GM12878 (cell line): Measurements from ENCODE around the gene CCDC47. TPM values are rescaled to one million over a fixed set of nuclear protein-coding genes. Genes with fewer than 3 reads are reported as not detected.
A peak's percentile ranks its signal among the peaks of the same experiment; 100 is the strongest.

Source experiments
- ATAC-seq: fragments of 200-7000 bp; cut with Tn5 transposase; 3 replicates; pipeline ENCODE4 v1.9.1; 2020; ENCODE audit warnings: mild to moderate bottlenecking, moderate library complexity
- BruUV-seq: library from RNA; stranded (reverse); fragments of 400-500 nt; replicated peaks from 2 replicates; lab custom pipeline; 2021; lab: Mats Ljungman, UMichigan
- CTCF ChIA-PET: fragments of 300-600 bp; sonication (Branson Sonifier 250); formaldehyde crosslinking; extraction: SDS; loops from one replicate; lab custom pipeline; 2021; ENCODE audit warnings: inconsistent platforms; lab: Yijun Ruan, JAX
- POLR2A ChIA-PET: fragments of 350-600 bp; formaldehyde crosslinking; extraction: SDS; loops from one replicate; lab custom pipeline; 2021; ENCODE audit warnings: inconsistent platforms; lab: Charles Lee
- RAD21 ChIA-PET: fragments of 300-600 bp; sonication (Branson Sonifier 250); formaldehyde crosslinking; loops from one replicate; lab custom pipeline; 2023; ENCODE audit warnings: antibody characterized with exemption; ENCODE audit not compliant: unreplicated experiment; lab: Charles Lee
- SMC1A ChIA-PET: fragments of 300-600 bp; sonication (Branson Sonifier 250); formaldehyde crosslinking; loops from one replicate; lab custom pipeline; 2023; ENCODE audit not compliant: unreplicated experiment, uncharacterized antibody; lab: Charles Lee
- DNase-seq: peaks from one replicate; pipeline ENCODE4 v3.0.0-alpha.2; 2011; ENCODE audit warnings: low read depth, low spot score
- FAIRE-seq: peaks from 3 replicates; lab custom pipeline; 2011; peaks lifted over from hg19 to GRCh38; lab: Jason Lieb, UNC
- H2AFZ ChIP-seq: 2 replicates; pipeline ENCODE4 v1.6.0; 2011; ENCODE audit warnings: low read depth, low read length, control low read depth; ENCODE audit not compliant: control insufficient read depth
- H3K27ac ChIP-seq: 2 replicates; pipeline ENCODE4 v1.5.1; 2011; ENCODE audit warnings: control low read depth; ENCODE audit not compliant: control insufficient read depth, insufficient read depth
- H3K27me3 ChIP-seq, 2 experiments: replicated peaks in 1 of 2; 2 replicates each; pipeline versions ENCODE4 v1.6.0 to v1.6.1; 2011; ENCODE audit warnings: low read length in 1 of 2; ENCODE audit not compliant: control insufficient read depth in 2 of 2, insufficient read depth in 2 of 2
- H3K36me3 ChIP-seq, 2 experiments: 2 replicates each; pipeline ENCODE4 v1.5.1; 2011; ENCODE audit warnings: low read length in 1 of 2; ENCODE audit not compliant: control insufficient read depth in 2 of 2, insufficient read depth in 2 of 2
- H3K4me1 ChIP-seq: 2 replicates; pipeline ENCODE4 v1.6.1; 2011; ENCODE audit warnings: mild to moderate bottlenecking, low read length, moderate library complexity, mixed read lengths; ENCODE audit not compliant: control insufficient read depth, insufficient read depth
- H3K4me2 ChIP-seq: 2 replicates; pipeline ENCODE4 v1.6.0; 2011; ENCODE audit warnings: control low read depth; ENCODE audit not compliant: control insufficient read depth, insufficient read depth
- H3K4me3 ChIP-seq: fragments of 200-600 bp; sonication (generic); 2 replicates; pipeline ENCODE4 v1.5.1; 2016
- H3K79me2 ChIP-seq: 2 replicates; pipeline ENCODE4 v1.6.0; 2011; ENCODE audit warnings: low read length; ENCODE audit not compliant: control insufficient read depth, insufficient read depth
- H3K9ac ChIP-seq: 2 replicates; pipeline ENCODE4 v1.8.0; 2011; ENCODE audit warnings: low read length, control low read depth, mixed read lengths; ENCODE audit not compliant: control insufficient read depth, insufficient read depth
- H3K9me3 ChIP-seq: replicated peaks from 3 replicates; pipeline ENCODE4 v1.5.1; 2011; ENCODE audit warnings: mild to moderate bottlenecking, low read length; ENCODE audit not compliant: control insufficient read depth, insufficient read depth
- H4K20me1 ChIP-seq: 2 replicates; pipeline ENCODE4 v1.6.0; 2011; ENCODE audit not compliant: control insufficient read depth, insufficient read depth
- BCL11A ChIP-seq: IDR thresholded peaks from 2 replicates; pipeline ENCODE4 v1.6.1; 2011; ENCODE audit warnings: low read depth, low read length
- NFYB ChIP-seq: IDR thresholded peaks from 2 replicates; pipeline ENCODE4 v1.6.1; 2011; ENCODE audit warnings: low read depth, mild to moderate bottlenecking, low read length, improper control_type of control experiment, moderate library complexity; ENCODE audit not compliant: insufficient read depth
- PAX5 ChIP-seq: IDR thresholded peaks from 2 replicates; pipeline ENCODE4 v1.6.1; 2011; ENCODE audit warnings: low read depth, low read length, borderline replicate concordance
- POLR2AphosphoS2 ChIP-seq: IDR thresholded peaks from 2 replicates; pipeline ENCODE4 v1.6.1; 2011; ENCODE audit warnings: low read depth, mild to moderate bottlenecking, low read length, improper control_type of control experiment, moderate library complexity
- POU2F2 ChIP-seq: IDR thresholded peaks from 3 replicates; pipeline ENCODE4 v1.6.1; 2011; ENCODE audit warnings: low read depth, mild to moderate bottlenecking, low read length, borderline replicate concordance
- RAD21 ChIP-seq: IDR thresholded peaks from 2 replicates; pipeline ENCODE4 v1.6.1; 2011; ENCODE audit warnings: mild to moderate bottlenecking, low read depth, low read length, moderate library complexity; ENCODE audit not compliant: insufficient read depth
- SIN3A ChIP-seq: IDR thresholded peaks from 2 replicates; pipeline ENCODE4 v1.6.1; 2012; ENCODE audit warnings: low read depth, low read length, improper control_type of control experiment
- SP1 ChIP-seq: IDR thresholded peaks from one replicate; pipeline ENCODE4 v1.6.1; 2011; ENCODE audit warnings: low read depth, low read length
- SUZ12 ChIP-seq: fragments of 200-600 bp; sonication (generic); IDR thresholded peaks from one replicate; pipeline ENCODE4 v1.6.1; 2018; ENCODE audit warnings: antibody characterized with exemption, mild to moderate bottlenecking; ENCODE audit not compliant: unreplicated experiment
- YBX1 ChIP-seq: fragments of 450-650 bp; IDR thresholded peaks from 2 replicates; pipeline ENCODE4 v1.6.1; 2016; ENCODE audit warnings: antibody characterized with exemption
- ZBTB40 ChIP-seq: fragments of 450-650 bp; IDR thresholded peaks from 2 replicates; pipeline ENCODE4 v1.6.1; 2016; ENCODE audit warnings: mild to moderate bottlenecking, moderate library complexity, borderline replicate concordance
- ZNF592 ChIP-seq: fragments of 450-650 bp; IDR thresholded peaks from 2 replicates; pipeline ENCODE4 v1.6.1; 2017; ENCODE audit warnings: mild to moderate bottlenecking, moderate library complexity
- WGBS: methylation state at CpG from one replicate; pipeline ENCODE4 v1.1.6; 2016; ENCODE audit warnings: low lambda C conversion rate; ENCODE audit not compliant: insufficient replicate concordance, insufficient coverage; ENCODE audit errors: missing lambda C conversion rate; 5-methylcytosine and 5-hydroxymethylcytosine counted together
- in situ Hi-C: fragments of 300-500 bp; cut with MboI; formaldehyde crosslinking; loops from 9 replicates; pipeline ENCODE4 v1.14.3; 2018; ENCODE audit warnings: mixed read lengths
- intact Hi-C: fragments of 100-400 bp; cut with micrococcal nuclease; formaldehyde crosslinking; loops from one replicate; pipeline ENCODE4 v1.14.2; 2022; ENCODE audit not compliant: unreplicated experiment
- polyA plus RNA-seq, 11 experiments: library from polyadenylated mRNA; depleted of rRNA in 4 of 11; unstranded in 6 of 11; stranded (reverse) in 5 of 11; fragments of >200 nt; fragmentation: Nextera tagmentation in 4 of 11; fragmentation: Illumina TruSeq in 1 of 11; extraction: Ambion mirVana in 4 of 11; extraction: Trizol in 1 of 11; gene quantifications; 1 replicate in 1 of 11; 2 replicates in 10 of 11; pipeline versions ENCODE4 v1.2.1 to v1.2.3, GENCODE V29; 2011 to 2016; ENCODE audit warnings: inconsistent platforms in 2 of 11, missing spikeins in 2 of 11, low read depth in 1 of 11
- total RNA-seq, 4 experiments: library from RNA; depleted of rRNA in 3 of 4; stranded (reverse); fragments of >200 nt in 3 of 4; fragmentation: Illumina TruSeq in 1 of 4; extraction: Trizol in 1 of 4; gene quantifications; 2 replicates each; pipeline versions ENCODE4 v1.2.1 to v1.2.3, GENCODE V29; 2013 to 2021
- TF ChIP-seq, protein P1 (sequence below): fragments of 450-650 bp; IDR thresholded peaks from 2 replicates; pipeline ENCODE4 v1.6.1; 2017; ENCODE audit warnings: borderline replicate concordance

The CCDC47 gene
- total and polyA plus RNA-seq, 10 of the 15 experiments (the other 5 are each of a cell fraction or from before 2014, with no cell fraction given): 13.6 to 81.4 (median 58.9) TPM

- ChIA-PET RAD21 (interaction anchor here (1.0 to 3.2 kb wide), 13 partner anchors 8 to 271 kb away, joined by 3 to 24 read pairs (median 5); partner anchors contain the start of genes MAP3K3 and STRADA), CTCF (interaction anchor here (0.8 to 3.3 kb wide), 21 partner anchors 9 to 453 kb away, joined by 3 to 12 read pairs (median 3); partner anchors contain the start of gene MAP3K3), SMC1A (interaction anchor here (0.9 to 2.5 kb wide), 6 partner anchors 8 to 256 kb away, joined by 3 to 11 read pairs (median 4); partner anchors contain the start of gene MAP3K3), POLR2A (interaction anchor here (0.8 to 2.7 kb wide), 8 partner anchors 8 to 146 kb away, joined by 3 to 23 read pairs (median 7); partner anchors contain the start of genes CCDC47, DDX42, MAP3K3 and SMARCD2)
- Histone ChIP-seq H3K4me1 (peaks cover 33% of the 10 kb centered on the region), H3K4me2 (peak overlapping the region; percentile 84), H3K9ac (peak overlapping the region; percentile 86), H3K9me3 (no peaks in the 10 kb centered on the region), H2AFZ (no peak overlapping the region), H3K79me2 (peaks cover 47% of the 10 kb centered on the region), H3K27ac (peak overlapping the region; percentile 94), H3K36me3 (peaks cover 14 to 18% of the 10 kb centered on the region in 2 experiments; a peak in 3 of 4 replicates), H3K4me3 (peak overlapping the region; percentile 88; the same call in 1 of the 2 replicates), H4K20me1 (no peaks in the 10 kb centered on the region), H3K27me3 (no peaks in the 10 kb centered on the region)
- in situ Hi-C loops (no loop called here), intact Hi-C loops (loop anchor here (2.0 to 10.0 kb wide), 4 partner anchors 74 to 272 kb away; partner anchors contain the start of genes DCAF7, MAP3K3 and SMARCD2)
- DNase-seq (no peak), FAIRE-seq (peak; percentile 80), ATAC-seq (peak; percentile 21)
- no TSS peak for BruUV-seq
- WGBS: 15% methylated on average over 9 of the region's 9 CpGs
- no peak for TF ChIP-seq SUZ12
- 0 out of 2 replicates have a peak, but pooled peaks have one; percentile 2 for TF ChIP-seq BCL11A
- TF ChIP-seq, protein P1, sequence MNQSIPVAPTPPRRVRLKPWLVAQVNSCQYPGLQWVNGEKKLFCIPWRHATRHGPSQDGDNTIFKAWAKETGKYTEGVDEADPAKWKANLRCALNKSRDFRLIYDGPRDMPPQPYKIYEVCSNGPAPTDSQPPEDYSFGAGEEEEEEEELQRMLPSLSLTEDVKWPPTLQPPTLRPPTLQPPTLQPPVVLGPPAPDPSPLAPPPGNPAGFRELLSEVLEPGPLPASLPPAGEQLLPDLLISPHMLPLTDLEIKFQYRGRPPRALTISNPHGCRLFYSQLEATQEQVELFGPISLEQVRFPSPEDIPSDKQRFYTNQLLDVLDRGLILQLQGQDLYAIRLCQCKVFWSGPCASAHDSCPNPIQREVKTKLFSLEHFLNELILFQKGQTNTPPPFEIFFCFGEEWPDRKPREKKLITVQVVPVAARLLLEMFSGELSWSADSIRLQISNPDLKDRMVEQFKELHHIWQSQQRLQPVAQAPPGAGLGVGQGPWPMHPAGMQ: no peak
- no peak for TF ChIP-seq PAX5
- TF ChIP-seq YBX1: no peak
- peak; percentile 41; the same call in 1 of the 3 replicates for TF ChIP-seq POU2F2
- TF ChIP-seq RAD21: peak; percentile 48
- TF ChIP-seq NFYB: no peak
- TF ChIP-seq ZBTB40: no peak
- TF ChIP-seq SIN3A: no peak
- TF ChIP-seq ZNF592: no peak
- TF ChIP-seq SP1: no peak
- peak; percentile 40; the same call in 1 of the 2 replicates for TF ChIP-seq POLR2AphosphoS2
These were observed 76.9 kb downstream of the CCDC47 start for GRCh38 chr17:63696381-63696961.
